HG03575 (cell line): ENCODE results near the gene CARHSP1.

ENCODE experiments used
- ATAC-seq: cut with Tn5 transposase; IDR thresholded peaks from one replicate; pipeline ENCODE4 v1.9.1; 2021; ENCODE audit not compliant: unreplicated experiment, insufficient number of reproducible peaks, low FRiP score; ENCODE audit errors: extremely low read depth

CARHSP1 gene

GRCh38 chr16:8894736-8895334 is 26.0 kb upstream of the CARHSP1 start:
- ATAC-seq: no peak

- no peak for ATAC-seq
These were observed 25.3 kb upstream of the CARHSP1 start for GRCh38 chr16:8893976-8894690.

GRCh38 chr16:8893426-8893825 is 24.6 kb upstream of the CARHSP1 start:
- ATAC-seq: no peak

- ATAC-seq: peak; percentile 10
These were observed 23.3 kb upstream of the CARHSP1 start for GRCh38 chr16:8892101-8892575.

- ATAC-seq: no peak
These were observed 21.7 kb upstream of the CARHSP1 start for GRCh38 chr16:8890549-8890921.

- ATAC-seq: no peak
These were observed 21.2 kb upstream of the CARHSP1 start for GRCh38 chr16:8889893-8890548.

- ATAC-seq: no peak
These were observed 20.4 kb upstream of the CARHSP1 start for GRCh38 chr16:8888951-8889892.

- ATAC-seq: no peak
These were observed 19.2 kb upstream of the CARHSP1 start for GRCh38 chr16:8887952-8888560.

- no peak for ATAC-seq
These were observed 18.6 kb upstream of the CARHSP1 start for GRCh38 chr16:8887431-8887765.

GRCh38 chr16:8886593-8887430 is 18.0 kb upstream of the CARHSP1 start:
- no peak for ATAC-seq

GRCh38 chr16:8885674-8886592 is 17.1 kb upstream of the CARHSP1 start:
- no peak for ATAC-seq

GRCh38 chr16:8882725-8883377 is 14.0 kb upstream of the CARHSP1 start:
- no peak for ATAC-seq

- ATAC-seq: no peak
These were observed 13.3 kb upstream of the CARHSP1 start, which contains the start of gene LITAFD for GRCh38 chr16:8882041-8882617. LITAFD (plus strand) TSS chr16:8882351; CDS start chr16:8884356, 2,005 bp downstream.

GRCh38 chr16:8880839-8881510 is 12.2 kb upstream of the CARHSP1 start:
- ATAC-seq: no peak

GRCh38 chr16:8878523-8878911 is 9.7 kb upstream of the CARHSP1 start:
- no peak for ATAC-seq
